ENCODE results near the gene BPIFB1.
A peak's percentile ranks its signal among the peaks of the same experiment; 100 is the strongest.

Gene BPIFB1

DNA sequence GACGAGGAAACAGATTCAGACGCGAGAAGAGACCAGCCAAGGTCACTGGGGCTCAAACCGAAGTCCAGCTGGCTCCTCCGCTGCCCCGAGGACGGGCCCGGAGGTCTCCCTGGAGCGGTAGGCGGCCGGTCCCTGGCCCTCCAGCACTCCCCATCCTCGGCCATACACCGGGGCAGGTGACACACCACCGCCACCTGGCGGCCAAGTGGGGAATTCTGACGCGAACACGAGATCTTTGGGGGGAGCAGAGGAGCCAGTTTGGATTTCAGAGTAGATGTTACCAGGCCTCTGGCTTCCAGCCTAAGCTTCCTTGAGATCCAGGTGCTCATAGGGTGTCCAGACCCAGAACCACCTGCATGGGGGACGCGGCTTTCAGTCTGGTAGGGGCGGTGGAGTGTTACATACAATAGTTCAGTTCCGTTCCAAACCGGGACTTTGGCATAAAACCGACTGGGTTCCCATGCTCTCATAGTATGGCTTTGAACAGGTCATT, 16.1 kb downstream of the BPIFB1 start:
- DNase-seq = peak; percentile 9

DNA sequence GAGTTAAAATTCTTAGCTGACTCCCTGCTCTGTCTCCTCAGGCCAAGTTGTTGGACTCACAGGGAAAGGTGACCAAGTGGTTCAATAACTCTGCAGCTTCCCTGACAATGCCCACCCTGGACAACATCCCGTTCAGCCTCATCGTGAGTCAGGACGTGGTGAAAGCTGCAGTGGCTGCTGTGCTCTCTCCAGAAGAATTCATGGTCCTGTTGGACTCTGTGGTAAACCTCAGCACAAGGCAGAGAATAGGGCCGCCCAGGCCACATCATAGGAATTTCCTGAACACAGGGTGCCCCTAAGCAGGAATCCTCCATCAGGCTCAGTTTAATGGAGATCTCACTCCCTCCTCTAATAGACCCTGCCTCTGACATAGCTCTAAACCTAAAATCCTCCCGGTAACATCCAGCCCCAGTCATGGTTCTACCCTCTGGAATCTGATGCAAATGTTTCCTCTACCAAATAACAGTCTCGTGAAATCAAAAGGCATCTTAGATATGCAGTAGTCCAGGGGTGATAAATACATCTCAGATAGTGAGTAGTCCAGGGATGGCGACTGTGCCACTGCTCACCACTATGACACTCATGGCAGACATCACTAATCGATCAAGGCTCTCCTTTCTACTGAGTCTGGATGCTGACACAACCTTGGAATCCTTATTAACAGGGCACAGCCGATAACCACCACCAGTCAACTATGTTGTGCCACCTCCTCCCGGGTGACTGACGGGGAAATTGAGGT, 18.3 kb downstream of the BPIFB1 start:
- no peak for DNase-seq

DNA sequence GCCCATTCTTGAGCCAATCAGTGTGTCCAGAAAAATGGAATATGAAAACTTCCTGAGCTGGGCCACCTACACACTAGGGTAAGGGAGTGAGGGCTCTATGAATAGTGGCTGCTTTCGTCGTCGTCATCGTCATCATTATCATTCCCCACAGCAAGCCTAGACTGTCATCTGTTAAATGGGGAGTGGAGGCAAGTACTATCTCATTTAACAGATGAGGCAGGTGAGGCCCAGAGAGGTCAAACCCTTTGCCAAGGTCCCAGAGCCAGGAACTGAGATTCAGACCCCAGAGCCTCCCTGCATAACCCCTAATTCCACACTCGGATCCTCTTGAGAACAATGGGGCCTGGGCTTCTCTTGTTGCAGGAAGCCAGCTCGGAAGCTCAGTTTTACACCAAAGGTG, 20.6 kb downstream of the BPIFB1 start:
- DNase-seq = no peak

DNA sequence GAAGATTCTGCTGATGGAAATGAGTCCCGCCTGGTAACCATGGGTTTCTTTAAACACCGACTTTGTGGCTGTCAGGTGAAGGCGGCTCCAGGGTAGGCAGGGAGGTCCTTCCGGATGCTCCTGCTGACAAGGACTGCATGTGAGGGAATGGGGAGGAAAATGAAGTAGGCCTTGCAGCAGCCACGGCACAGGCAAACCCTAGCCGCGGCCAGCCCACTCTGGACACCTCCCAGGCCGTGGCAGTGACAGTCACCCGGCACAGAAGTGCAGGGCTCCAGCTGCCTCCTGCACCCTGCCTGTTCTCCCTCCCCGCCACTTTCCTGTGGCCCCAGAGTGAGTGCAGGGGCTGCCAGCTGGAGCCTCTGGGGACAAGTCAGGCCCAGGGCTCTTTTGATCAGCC, 21.0 kb downstream of the BPIFB1 start:
- no peak for DNase-seq

DNA sequence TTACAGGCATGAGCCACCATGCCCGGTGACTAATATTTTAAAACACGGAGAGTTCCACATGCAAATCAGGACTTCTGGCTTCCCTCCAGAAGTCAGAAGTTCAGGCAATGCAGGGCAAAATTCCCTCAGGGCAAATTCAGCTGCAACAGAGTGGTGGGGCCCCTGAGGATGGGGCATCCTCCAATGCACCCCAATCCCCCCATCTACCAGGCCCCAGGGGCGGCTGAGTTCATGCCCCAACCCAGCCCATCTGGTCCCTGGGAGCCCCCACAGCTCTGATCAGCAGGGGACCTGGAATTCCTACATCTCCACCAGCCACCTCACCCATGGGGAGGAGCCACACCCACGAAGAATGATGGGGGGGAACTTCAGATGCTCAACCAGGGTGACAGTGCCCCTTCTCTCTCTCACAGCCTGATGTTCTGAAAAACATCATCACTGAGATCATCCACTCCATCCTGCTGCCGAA, 22.6 kb downstream of the BPIFB1 start:
- no peak for DNase-seq

DNA sequence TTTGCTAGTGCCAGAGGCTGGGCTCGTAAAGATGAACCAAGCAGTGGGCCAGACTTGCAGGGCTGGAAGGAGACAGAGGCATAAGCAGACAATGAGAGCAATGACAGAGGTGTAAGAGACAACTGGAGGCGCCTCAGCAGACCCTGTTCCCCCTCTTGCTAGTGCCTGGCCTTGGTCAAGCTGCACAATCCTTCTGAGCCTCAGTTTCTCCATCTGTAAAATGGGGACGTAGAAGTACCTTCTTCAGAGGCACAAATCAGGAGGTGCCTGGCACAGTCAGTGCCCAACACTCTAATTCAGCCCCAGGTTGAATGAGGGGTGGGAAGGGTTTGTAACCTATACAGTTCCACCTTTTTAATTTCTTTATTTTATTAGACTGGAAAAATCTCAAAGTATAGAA, 23.2 kb downstream of the BPIFB1 start:
- no peak for DNase-seq

DNA sequence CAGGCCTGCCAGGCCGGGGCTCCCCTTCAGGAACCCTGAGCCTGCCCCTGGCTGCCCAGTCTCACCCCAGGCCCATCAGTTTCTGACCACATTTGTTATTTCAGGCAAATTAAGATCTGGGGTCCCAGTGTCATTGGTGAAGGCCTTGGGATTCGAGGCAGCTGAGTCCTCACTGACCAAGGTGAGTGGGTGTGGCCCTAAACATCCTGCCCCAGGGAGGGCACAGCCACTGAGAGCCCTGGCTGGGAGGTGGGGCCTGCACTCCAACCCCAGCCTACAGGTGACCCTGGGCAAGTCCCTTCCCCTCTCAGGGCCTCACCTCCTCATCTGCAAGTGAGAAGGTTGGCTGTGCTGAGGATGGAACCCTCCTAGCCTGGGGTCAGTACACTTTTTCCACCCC, 23.8 kb downstream of the BPIFB1 start:
- DNase-seq = no peak

DNA sequence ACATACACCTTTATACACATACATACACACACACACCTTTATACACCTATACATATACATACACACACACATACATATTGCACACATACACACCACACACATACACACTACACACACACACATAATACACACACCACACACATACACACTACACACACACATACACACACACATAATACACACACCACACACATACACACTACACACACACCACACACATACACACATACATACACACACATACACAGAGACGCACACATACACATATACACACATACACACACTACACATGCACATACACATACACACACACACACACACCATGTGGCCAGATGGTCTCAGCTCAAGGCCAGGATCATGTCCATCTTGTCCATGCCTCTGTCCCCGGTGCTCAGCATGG, 25.7 kb downstream of the BPIFB1 start:
- DNase-seq = no peak

DNA sequence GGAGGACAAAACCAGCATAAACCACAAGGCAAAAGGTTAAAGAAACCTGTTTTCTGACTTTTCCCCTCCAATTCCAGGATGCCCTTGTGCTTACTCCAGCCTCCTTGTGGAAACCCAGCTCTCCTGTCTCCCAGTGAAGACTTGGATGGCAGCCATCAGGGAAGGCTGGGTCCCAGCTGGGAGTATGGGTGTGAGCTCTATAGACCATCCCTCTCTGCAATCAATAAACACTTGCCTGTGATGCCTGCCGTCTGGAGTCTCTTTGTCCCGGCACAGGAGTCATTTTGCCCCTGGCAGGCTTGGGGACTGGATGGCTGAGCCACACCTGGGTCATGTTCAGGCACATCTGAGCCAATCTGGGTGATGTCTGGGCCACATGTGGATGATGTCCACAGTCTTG, 26.6 kb downstream of the BPIFB1 start:
- no peak for DNase-seq

DNA sequence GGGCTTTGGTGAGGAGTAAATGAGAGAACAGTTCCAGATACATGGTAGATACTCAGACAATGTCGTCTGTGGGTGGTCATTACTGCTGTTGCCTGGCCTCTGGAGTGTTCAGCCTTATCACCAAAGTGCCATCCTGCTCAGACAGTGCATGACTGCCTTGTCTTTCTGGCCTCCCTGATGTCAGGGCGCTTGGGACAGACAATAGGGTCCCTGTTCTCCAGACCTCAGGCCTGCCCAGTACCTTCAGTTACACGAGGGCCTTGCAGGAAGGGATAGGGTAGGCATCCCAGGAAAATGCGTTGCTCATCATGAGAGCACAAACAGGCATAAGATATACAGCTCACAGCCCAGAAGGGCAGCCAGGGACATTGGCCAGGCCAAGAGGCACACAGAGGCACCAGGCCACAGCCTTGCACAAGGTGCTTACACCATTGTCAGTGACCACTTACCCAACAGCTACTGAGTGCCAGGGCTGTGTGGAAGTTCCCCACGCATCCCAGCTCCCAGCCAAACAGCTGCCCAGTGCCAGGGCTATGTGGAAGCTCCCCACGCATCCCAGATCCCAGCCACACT, 27.4 kb downstream of the BPIFB1 start:
- DNase-seq = no peak

DNA sequence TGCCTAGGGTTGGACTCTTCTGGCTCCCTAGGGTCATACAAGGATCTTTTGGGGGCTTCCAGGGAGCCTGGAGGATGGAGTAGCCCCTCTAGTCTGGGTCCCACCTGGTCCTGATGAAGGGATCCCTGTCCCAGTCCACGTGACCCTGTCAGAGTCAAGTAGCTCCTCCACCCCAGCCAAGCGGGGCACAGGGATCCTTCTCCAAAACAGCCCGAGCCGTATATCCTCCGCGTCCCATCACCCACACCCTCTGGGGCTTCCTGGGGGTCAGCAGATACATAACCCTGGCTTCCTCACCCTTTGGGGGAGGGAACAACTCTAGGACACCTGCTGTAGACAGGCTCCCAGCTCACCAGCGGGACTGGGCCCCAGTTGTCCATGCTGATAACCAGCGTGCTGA, 28.0 kb downstream of the BPIFB1 start:
- no peak for DNase-seq

DNA sequence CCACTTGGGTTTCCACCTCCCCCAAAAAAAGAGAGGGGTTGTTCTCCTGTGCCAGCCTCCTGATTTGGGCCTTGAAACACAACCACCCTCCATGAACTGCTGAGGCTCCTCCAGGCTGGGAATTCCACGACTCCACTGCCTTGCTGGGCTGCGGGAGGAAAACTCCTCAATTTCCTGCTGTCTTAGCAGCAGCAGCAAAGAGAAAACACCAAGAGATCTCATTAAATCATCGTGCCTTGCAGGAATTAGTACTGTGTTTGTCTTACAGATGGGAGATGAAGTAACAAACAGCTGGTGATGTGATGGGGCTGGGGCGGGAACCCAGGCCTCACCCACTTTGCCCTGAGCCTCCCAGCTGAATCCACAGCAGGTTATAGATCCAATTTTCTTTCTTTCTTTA, 29.0 kb downstream of the BPIFB1 start:
- no peak for DNase-seq

DNA sequence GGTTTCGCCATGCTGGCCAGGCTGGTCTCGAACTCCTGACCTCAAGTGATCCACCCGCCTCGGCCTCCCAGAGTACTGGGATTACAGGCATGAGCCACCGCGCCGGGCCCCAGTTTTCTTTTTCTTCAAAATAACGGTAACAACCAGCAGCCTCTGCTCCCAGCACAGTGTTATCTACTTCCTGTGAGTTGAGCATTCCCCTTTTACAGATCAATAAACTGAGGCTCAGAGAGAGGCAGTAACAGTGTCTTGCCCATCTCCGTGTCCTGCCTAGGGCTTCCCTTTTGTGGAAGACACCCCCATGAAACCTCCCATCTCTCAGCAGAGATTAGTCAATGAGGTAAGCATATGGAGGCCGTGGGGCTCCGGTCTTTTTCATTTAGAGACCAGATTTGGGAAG, 29.6 kb downstream of the BPIFB1 start:
- DNase-seq = no peak

DNA sequence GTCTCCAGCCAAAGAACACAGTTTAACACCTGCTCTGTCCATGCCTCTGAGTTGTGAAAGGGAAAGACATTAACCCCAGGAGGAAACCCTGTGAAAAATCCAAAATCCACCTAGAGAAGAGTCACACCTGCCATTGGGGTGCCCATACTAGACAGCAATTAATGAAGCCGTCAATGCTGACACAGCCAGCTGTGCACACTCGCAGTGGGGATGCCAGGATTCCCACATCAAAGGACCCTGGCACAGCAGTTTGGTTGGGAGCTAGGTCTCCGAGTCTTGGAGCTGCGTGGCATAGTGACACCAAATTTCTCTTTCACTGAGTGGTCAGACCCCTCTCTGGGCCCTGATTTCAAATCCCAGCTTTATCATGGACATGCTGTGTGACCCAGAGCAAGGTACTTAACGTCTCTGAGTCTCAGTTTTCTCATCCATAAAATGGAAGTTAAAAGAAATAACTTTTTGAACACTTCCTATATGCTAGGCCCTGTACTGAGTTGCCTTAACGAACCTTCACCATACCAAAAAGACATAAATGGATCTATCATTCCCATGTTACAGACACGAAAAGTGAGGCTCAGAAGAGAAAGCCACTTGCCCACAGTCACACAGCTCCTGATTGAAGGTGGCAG, 30.8 kb downstream of the BPIFB1 start:
- no peak for DNase-seq

DNA sequence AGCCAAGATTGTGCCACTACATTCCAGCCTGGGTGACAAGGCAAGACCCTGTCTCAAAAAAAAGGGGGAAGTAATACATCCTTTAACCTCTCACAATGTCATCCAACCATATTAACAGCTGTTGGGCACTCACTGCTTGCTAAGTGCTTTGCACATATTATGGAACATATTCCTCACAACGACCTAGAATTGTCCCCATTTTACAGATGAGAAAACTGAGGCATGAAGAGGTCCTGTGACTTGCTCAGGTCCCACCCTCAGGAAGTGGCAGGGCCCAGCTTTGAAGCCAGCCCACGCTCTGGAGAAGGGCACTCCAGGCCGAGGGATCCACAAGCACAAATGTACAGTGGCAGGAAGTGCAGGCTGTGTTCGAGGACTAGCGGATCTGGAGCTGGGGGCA, 33.3 kb downstream of the BPIFB1 start:
- DNase-seq = no peak

DNA sequence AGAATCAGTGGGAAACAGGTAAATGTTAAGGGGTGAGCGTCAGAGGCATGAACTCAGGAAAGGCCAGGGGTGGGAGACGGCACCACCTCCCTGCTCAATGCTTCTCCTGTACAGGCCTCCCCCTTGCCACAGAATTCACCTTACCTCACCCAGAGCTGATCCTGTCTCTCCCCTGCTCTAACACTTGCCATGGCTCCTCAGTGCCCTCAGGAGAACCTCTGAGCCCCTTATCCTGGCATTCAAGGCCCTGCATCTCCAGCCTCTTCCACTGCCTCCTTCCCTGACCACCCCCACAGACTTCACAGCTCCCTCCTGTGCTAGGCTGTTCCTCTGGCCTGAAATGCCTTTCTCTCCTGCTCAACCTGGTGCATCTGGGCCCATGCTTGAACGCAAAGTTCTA, 33.9 kb downstream of the BPIFB1 start:
- DNase-seq = no peak

DNA sequence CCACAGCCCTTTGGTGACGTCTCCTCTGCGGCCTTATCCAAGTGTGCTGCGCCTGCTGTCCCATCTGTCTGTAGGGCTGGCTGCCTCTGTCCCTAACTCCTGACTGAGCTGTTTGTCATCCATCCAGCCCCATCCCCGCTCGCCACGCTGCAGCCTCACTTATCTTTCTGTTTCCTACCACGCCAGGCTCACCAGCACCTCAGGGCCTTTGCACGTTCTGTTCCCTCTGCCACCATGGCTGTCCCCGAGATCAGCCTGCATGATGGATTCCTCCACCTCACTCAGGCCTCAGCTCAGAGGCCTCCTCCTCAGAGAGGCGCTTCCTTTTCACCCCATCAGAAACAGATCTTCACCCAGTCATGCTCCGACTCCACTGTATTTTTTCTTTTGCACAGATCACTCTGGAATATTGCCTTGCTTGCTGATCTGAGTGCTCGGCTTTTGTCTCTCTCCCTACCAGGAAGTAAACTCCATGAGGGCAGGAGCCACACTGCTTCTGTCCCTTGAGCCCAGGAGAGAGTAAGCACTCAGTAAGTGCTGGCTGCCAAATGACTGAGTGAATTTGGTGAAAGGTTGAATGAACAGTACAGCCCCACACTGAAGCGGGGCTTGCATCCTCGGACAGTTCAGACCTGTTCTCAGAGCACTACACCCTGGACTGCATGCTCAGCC, 34.5 kb downstream of the BPIFB1 start:
- DNase-seq = no peak

DNA sequence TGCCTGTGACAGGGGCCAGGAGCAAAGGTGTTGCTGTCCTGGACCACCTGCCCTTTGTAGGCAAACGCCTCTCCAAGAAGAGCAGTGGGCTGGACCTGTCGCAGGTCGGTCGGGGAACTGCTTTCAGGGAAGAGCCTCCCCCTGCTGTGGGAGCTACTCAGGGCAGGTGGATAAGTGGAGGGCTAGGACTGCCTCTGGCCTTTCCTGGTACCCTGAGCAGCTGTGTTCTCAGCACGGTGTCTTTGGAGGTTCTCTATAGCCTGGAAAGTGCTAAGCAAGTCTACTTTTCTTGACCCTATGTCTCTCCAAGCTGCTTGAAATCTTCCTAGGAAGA, 35.0 kb downstream of the BPIFB1 start:
- no peak for DNase-seq

DNA sequence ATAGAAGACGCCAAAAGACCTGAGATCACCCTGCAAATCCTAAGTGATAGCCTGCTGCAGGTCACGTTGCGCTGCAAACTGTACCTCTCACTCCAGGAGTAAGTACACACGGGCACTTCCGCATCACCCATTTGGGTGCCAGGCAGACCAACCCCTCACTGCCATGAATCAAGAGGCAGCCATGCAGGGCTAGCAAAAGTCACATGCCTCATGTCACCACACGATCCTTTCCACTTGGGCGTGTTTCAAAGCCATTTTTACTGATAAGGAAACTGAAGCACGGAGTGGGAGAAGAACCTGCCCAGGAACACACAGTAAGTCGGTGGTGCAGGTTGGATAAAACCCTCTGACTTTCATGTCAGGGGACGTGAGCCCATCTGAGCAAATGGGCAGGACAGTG, 37.0 kb downstream of the BPIFB1 start:
- DNase-seq = no peak

DNA sequence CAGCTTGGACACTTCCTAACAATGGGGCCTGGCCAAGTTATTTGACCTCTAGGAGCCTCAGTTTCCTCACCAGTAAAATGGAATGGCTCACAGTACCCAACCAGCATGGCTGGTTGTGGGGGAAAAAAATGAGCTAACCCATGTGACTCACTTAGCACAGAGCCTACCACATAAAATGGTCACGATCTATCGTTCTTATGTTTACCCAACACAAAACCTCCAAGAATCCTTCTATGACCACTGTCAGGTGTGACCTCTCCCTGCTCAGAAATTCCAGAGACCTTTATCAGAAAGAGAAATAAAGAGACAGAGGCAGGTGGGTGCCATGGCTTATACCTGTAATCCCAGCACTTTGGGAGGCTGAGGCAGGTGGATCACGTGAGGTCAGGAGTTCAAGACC, 39.4 kb downstream of the BPIFB1 start:
- DNase-seq = no peak

DNA sequence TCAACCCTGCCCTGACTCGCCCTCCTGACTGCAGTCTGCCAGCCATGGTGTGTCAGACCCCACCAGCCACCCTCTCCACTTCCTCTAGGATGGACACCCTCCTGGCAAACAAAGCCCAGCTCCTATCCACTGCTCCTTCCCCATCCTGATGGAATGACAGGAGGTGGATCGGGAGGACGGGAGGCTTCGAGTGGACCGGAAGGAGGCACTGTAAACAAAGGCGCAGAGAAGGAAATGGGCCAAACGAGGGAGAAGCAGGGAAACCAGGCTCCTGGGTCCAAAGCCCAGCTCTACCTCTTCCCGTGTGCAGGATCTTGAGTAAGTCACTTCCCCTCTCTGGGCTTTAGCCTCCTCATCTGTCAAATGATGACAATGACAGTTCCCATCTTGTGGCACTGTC, 40.2 kb downstream of the BPIFB1 start:
- DNase-seq = no peak

DNA sequence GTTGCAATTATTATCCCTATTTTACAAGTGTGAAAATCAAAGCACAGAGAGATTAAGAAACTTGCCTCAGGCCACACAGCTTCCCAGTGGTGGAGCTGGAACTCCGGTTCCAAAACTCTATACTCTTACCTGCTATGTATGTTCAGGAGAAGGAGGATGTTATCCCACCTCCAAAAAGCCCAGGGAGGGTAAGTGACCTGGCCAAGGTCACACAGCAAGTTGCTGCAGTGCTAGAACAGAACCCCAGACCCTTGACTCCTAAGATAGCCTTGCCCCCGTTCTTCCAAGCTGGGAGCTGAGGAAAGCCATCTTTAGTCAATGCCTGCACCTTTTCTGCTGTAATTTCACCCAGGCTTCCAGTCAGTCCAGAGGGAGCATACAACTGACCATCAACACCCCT, 42.3 kb downstream of the BPIFB1 start:
- no peak for DNase-seq

DNA sequence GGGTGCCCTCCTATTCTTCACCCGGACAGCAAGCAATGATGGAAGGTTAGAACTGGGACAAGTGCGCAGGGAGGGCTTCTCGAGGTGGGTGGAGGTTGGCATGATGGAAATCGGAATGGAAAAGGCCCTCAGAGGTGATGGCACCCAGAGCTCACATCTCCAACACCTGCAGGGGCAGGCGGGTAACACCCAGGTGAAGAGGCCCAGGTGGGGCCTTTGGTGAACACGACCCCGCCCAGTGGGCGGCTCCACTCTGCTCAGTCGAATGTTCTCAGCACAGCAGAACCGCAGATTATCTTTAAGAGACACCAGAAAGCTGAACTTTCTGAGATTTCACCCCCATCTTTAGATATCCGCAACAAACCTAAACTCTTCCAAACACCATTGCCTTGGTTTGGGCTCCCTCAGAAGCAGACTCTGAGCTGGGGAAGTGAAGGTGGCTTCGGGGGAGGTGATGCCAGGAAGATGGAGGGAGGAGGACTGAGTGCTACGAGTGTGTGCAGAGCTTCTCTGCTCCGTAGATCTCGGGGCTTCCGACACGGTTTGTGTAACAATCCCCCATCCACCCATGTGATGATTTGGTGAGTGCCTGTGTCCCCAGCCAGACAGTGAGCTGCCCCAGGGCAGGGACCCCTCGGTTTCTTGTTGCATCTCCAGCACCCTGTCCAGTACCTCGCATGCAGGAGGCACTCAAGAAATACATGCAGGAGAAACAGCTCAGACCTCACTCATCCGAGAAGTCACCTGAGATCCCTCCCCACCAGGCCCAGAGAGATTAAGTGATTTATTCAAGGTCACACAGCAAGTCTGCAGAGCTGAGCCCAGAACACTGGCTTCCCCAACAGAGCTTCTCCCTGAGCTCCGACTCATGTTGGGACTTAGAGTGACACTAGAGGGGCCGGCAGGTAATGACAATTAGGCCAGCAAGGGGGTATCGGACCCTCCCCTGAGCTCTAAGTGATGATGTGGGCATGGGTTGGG, 45.4 kb downstream of the BPIFB1 start:
- no peak for DNase-seq

Measured in GDM1 (cell line).